Right lobe of liver (tissue), 6 donors: ENCODE measurements around the gene DAPK1. TPM values are rescaled to one million over a fixed set of nuclear protein-coding genes. Genes with fewer than 3 reads are reported as not detected.

Source experiments
- ATAC-seq, 4 donors: fragments of 200-7000 bp; cut with Tn5 transposase; one replicate each; pipeline ENCODE4 v1.9.1; 2020; ENCODE audit warnings: mild to moderate bottlenecking in 4 of 4, moderate library complexity in 4 of 4
- DNase-seq, 3 donors: peaks; one replicate each; pipeline ENCODE4 v3.0.0-alpha.2; 2020
- H3K27ac ChIP-seq, 3 donors: fragments of 200-600 bp; one replicate each; pipeline ENCODE4 v1.8.0; 2022
- H3K27me3 ChIP-seq, 2 donors: fragments of 200-600 bp; one replicate each; pipeline ENCODE4 v1.8.0; 2022
- H3K36me3 ChIP-seq, 4 donors: fragments of 200-600 bp; sonication (generic) in 1 of 4; one replicate each; pipeline versions ENCODE4 v1.5.1 to v1.8.0; 2017 to 2022; ENCODE audit warnings: control low read depth in 1 of 4
- H3K4me1 ChIP-seq, 4 donors: fragments of 200-600 bp; sonication (generic) in 1 of 4; one replicate each; pipeline versions ENCODE4 v1.5.1 to v1.8.0; 2017 to 2022; ENCODE audit warnings: control low read depth in 1 of 4
- H3K4me3 ChIP-seq, 3 donors: fragments of 200-600 bp; one replicate each; pipeline ENCODE4 v1.8.0; 2022
- H3K9me3 ChIP-seq, 4 donors: fragments of 200-600 bp; sonication (generic) in 1 of 4; one replicate each; pipeline versions ENCODE4 v1.5.1 to v1.8.0; 2017 to 2022; ENCODE audit warnings: control low read depth in 1 of 4
- POLR2A ChIP-seq: fragments of 450-650 bp; IDR thresholded peaks from one replicate; pipeline ENCODE4 v1.6.1; 2017; ENCODE audit warnings: antibody characterized with exemption, mild to moderate bottlenecking
- WGBS: methylation state at CpG from one replicate; pipeline ENCODE4 v1.1.6; 2018; ENCODE audit warnings: low coverage, low lambda C conversion rate; ENCODE audit not compliant: insufficient coverage; ENCODE audit errors: missing lambda C conversion rate; 5-methylcytosine and 5-hydroxymethylcytosine counted together
- intact Hi-C, 2 donors: fragments of 100-400 bp; cut with DNase I; formaldehyde crosslinking; loops; one replicate each; pipeline versions ENCODE4 v1.11.2 to v1.14.1; 2022
- total RNA-seq, 6 experiments: library from RNA; depleted of rRNA in 2 of 6; stranded (reverse); fragments of >200 nt in 2 of 6; fragmentation: NEBNext Ultra II Directional in 3 of 6; extraction: Animal tissue kit (Norgen Biotek cat#: 25700) in 3 of 6; gene quantifications; one replicate each; pipeline versions ENCODE4 v1.1.0 to v1.2.4, GENCODE V29; 2016 to 2023
- TF ChIP-seq, protein P1 (sequence below), 4 donors: fragments of 200-600 bp in 3 of 4; fragments of 450-650 bp in 1 of 4; IDR thresholded peaks; one replicate each; pipeline versions ENCODE4 v1.5.1 to v1.8.0; 2016 to 2022; ENCODE audit warnings: antibody characterized with exemption in 4 of 4, mild to moderate bottlenecking in 2 of 4
- donor health status: DM: no; HTN: yes; CAD: no.
- donor health status: DM: no; HTN: no; CAD: no.
- donor health status: DM: no; HTN: no; CAD: no.
- donor health status: DM: no; HTN: yes; CAD: no.
- donor health status: DM: no; HTN: yes; CAD: no.

DAPK1 gene
- total RNA-seq, 6 experiments from 2014 or later: 17.4 to 55.0 (median 33.9) TPM

DNA sequence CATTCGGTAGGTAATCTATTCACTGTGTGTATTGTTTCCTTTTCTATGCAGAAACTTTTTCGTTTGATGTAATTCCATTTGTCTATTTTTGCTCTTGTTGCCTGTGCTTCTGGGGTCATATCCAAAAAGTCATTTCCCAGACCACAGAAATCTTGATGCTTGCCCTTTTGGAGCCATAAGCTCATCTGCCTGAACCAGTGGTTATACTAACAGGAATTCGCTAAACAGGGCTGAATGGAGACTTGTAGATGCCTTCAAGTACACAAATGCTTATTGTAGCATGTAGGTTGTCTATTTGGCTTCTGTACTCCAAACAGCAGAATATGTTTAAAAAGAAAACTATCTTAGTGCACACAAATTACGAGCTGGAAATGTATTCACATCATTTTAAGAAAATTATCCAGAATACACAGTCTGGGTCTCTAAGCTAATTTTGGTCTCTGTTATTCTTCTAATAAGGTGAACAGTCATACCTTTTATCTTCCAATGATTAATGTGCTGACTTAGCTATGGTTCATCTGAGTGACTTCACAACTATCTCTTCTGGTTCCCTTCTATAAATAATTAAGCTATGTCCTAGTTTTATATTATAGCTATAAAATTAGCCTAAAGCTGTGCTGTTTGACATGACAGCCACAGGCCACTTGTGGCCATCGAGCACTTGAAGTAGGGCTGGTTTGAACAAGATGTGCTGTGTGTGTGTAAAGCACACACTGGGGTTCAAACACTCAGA lies 87.6 kb downstream of the DAPK1 start:
- H3K9me3 ChIP-seq: no peaks in the 10 kb centered on the region
- DNase-seq (no peak), ATAC-seq (no peak)
- H3K27me3 ChIP-seq: no peaks in the 10 kb centered on the region
- no peak for TF ChIP-seq POLR2A
- TF ChIP-seq, protein P1, sequence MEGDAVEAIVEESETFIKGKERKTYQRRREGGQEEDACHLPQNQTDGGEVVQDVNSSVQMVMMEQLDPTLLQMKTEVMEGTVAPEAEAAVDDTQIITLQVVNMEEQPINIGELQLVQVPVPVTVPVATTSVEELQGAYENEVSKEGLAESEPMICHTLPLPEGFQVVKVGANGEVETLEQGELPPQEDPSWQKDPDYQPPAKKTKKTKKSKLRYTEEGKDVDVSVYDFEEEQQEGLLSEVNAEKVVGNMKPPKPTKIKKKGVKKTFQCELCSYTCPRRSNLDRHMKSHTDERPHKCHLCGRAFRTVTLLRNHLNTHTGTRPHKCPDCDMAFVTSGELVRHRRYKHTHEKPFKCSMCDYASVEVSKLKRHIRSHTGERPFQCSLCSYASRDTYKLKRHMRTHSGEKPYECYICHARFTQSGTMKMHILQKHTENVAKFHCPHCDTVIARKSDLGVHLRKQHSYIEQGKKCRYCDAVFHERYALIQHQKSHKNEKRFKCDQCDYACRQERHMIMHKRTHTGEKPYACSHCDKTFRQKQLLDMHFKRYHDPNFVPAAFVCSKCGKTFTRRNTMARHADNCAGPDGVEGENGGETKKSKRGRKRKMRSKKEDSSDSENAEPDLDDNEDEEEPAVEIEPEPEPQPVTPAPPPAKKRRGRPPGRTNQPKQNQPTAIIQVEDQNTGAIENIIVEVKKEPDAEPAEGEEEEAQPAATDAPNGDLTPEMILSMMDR (IDR thresholded peaks at IDR 0.05): no peak
- H3K27ac ChIP-seq: no peak overlapping the region
- H3K4me3 ChIP-seq: no peak overlapping the region
- H3K4me1 ChIP-seq: peaks cover 0 to 42% (median 20%) of the 10 kb centered on the region in 4 donors
- intact Hi-C loops: no loop called here
- no peaks in the 10 kb centered on the region for H3K36me3 ChIP-seq
- WGBS: 60% methylated on average over 5 of the region's 5 CpGs

- H3K4me1 ChIP-seq: peaks cover 0 to 32% (median 13%) of the 10 kb centered on the region in 4 donors
- DNase-seq: no peak
- intact Hi-C loops: no loop called here
Measured at GRCh38 chr9:87586731-87587355, 89.2 kb downstream of the DAPK1 start.

GRCh38 chr9:87587356-87587745 lies 89.7 kb downstream of the DAPK1 start:
- intact Hi-C loops: no loop called here
- Histone ChIP-seq H3K9me3 (no peaks in the 10 kb centered on the region), H3K4me3 (no peak overlapping the region), H3K36me3 (no peaks in the 10 kb centered on the region), H3K27ac (peak overlapping the region in 1 of 3 donors; percentile 23), H3K27me3 (no peaks in the 10 kb centered on the region), H3K4me1 (peaks cover 0 to 32% (median 13%) of the 10 kb centered on the region in 4 donors)
- no peak for ATAC-seq
- DNase-seq: no peak
- 90% methylated on average over 6 of the region's 6 CpGs for WGBS
- TF ChIP-seq, protein P1 (IDR thresholded peaks at IDR 0.05): no peak
- TF ChIP-seq POLR2A: no peak

More at GRCh38 chr9:87586731-87587355, 89.2 kb downstream of the DAPK1 start:
- peak in 3 of 4 donors; percentile 18 to 55 (median 44) for ATAC-seq
- H3K9me3 ChIP-seq: no peaks in the 10 kb centered on the region
- WGBS: 49% methylated on average over 8 of the region's 9 CpGs
- H3K27ac ChIP-seq: peak overlapping the region in 1 of 3 donors; percentile 23
- H3K27me3 ChIP-seq: no peaks in the 10 kb centered on the region
- TF ChIP-seq, protein P1 (IDR thresholded peaks at IDR 0.05): no peak
- no peaks in the 10 kb centered on the region for H3K36me3 ChIP-seq
- H3K4me3 ChIP-seq: no peak overlapping the region

DNA sequence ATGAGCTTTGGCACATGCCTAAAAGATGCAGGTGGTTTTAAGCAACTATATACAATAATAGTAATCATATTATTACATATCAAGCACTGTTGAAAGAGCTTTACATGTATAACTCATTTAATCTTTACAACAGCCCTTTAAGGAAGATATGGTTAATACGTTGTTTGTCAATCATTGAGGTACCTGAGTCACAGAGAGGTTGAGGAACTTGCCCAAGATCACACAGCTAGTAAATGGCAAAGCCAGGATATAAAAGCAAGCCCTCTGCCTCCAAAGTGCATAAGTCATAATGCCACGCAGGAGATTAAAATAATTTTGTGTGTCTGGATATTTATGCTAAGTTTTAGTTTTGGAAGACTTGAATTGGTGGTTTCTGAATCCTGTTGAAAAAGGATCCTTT lies 90.2 kb downstream of the DAPK1 start:
- ATAC-seq: no peak
- intact Hi-C loops: no loop called here
- Histone ChIP-seq H3K9me3 (no peaks in the 10 kb centered on the region), H3K27me3 (no peaks in the 10 kb centered on the region), H3K36me3 (no peaks in the 10 kb centered on the region), H3K4me1 (peaks cover 0 to 33% (median 16%) of the 10 kb centered on the region in 4 donors), H3K27ac (peak overlapping the region in 1 of 3 donors; percentile 13), H3K4me3 (no peak overlapping the region)
- no peak for DNase-seq
- TF ChIP-seq, protein P1 (IDR thresholded peaks at IDR 0.05): no peak
- no peak for TF ChIP-seq POLR2A
- WGBS: 88% methylated on average over 2 of the region's 2 CpGs
